Measurements from ENCODE around the gene NPTX1. TPM values are rescaled to one million over a fixed set of nuclear protein-coding genes. Genes with fewer than 3 reads are reported as not detected.

The NPTX1 gene
- total RNA-seq, 1 donor from 2014 or later = 0.25 TPM

GRCh38 chr17:80481284-80482057, 5.1 kb upstream of the NPTX1 start:
- DNase-seq (ENCODE audit: low spot score) (no peak), ATAC-seq (no peak)

GRCh38 chr17:80480248-80480647, 3.8 kb upstream of the NPTX1 start:
- ATAC-seq = no peak
- no peak for DNase-seq (ENCODE audit: low spot score)

DNA sequence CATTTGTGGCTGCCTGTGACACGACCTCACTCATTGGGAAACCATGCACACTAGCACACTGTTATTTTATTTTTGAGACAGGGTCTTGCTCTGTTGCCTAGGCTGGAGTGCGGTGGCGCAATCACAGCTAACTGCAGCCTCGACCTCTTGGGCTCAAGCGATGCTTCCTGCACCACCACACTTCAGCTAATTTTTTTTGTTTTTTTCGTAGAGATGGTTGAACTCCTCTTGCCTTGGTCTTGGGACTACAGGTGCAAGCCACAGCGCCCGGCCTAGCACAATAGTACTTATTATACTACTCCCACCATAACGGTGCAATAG, 2.8 kb upstream of the NPTX1 start:
- no peak for ATAC-seq
- no peak for DNase-seq (ENCODE audit: low spot score)

- DNase-seq (ENCODE audit: low spot score) (no peak), ATAC-seq (no peak)
These were observed 2.3 kb upstream of the NPTX1 start for GRCh38 chr17:80478487-80479245.

DNA sequence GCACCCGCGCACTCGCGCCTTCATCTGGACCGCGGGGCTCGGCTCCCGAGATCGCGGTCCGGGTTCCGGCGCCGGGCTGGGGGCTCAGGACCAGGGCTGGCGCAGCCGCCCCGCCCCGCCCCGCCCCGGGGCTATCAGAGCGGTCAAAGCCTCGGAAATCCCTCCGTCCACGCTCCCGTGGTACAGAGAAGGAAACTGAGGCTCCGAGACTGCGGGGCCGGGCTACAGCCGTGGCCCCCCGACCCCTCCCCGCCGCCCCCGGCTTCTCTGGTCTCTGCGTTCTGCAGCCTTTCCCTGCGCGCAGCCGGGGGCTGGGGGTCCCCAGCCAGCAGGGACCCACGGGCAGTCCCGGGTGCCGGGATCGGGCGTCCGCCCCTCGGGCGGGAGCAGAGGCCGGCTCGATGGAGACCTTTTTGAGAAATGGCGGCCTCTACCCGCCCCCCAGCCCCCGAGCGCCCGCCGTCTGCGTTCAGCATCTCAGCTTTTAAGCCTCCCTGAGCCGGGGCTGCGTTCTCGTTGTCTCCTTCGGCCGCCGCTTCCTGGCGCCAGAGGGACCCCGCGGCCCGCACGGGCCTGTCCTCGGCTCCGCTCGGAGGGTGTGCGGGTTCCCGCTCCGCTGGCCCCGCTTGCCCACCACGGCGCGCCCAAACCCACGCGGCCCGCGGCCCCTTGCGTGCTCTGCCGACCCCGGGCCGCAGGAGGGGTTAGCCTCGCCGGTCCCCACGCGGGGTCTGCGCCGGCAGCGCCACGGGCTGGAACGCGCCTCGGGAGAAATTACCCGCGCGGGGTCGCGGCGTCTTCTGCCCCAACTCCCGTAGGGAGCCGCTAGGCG, 1.5 kb upstream of the NPTX1 start:
- no peak for DNase-seq (ENCODE audit: low spot score)
- peak; percentile 39 for ATAC-seq

DNA sequence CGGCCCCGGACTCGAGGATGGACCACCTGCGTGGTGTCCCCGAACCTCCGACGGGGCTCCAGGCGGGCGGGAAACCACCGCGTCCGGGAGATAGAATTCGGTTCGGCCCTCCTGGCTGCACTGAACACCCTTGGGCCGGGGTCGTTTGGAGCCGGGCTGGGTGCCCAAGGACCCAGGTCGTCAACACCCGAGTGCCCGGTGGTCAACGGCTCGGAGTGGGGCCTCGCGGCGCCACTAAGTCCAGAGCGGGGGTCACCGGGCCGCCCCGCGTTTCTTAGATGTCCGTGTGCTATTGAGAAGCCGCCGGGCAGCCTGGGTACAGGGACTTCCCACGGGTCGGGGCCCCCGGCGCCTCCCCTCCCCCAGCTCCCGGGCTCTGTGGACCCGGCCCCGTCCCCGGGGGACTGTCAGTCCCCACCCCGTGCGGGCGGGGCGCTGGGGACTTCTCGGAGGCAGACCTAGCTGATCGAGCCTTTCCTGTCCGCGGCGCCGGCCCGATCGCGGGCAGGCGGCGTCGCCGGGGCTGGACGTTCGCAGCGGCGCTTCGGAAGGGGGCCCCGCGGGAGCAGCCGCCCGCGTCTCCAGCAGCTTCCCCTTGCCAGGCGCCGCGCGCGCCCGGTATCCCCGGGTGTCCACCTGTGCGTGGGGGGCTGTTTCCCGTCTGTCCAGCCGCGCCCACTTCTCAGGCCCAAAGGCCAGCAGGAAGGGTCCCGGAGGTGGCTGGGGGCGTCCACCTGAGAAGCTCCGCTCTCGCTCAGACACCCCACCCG, 655 bp upstream of the NPTX1 start:
- DNase-seq (ENCODE audit: low spot score) (no peak), ATAC-seq (no peak)

DNA sequence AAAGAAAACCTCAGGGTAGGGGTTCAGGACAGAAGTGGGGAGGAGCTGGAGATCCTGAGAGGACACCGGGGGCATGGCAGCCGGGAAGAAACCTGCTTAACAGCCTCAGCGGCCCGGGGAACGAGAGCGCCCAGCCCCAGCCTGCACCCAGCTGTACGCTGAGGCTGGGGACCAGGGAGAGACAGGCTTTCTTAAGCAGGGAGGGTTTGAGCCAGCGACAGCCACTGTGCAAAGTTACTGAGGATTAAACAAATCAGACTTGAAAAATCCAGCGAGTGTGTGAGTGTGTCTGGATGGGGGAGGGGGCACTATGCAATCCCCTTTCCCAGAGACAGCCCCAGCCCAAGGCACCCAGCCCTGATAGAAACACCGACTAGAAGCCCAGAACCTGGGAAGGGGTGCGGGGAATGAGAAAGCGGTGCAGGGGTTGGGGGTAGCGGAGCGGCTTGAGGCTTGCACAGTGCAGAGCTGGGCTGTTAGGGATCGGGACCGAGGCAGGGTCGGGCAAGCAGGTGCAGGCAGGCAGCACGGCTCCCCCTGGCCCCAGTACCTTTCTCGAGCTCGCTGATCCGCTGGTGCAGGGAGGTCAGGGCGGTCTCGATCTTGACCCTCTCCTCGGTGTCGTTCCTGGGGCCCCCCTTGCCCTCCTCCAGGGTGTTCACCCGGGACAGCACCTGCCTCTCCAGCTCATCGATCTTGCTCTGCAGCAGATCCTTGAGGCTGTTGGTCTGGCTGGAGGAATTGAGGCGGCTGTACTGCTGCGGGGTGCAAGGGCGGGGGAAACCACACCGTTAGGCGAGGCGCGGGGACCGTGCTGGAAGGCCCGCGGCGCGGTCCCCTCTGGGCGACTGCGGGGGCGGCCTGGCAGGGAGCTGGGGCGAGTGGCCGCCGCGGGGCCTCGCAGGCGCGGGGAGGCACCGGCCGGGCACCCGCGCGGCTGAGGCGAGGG, 1.2 kb downstream of the NPTX1 start:
- ATAC-seq = no peak

DNA sequence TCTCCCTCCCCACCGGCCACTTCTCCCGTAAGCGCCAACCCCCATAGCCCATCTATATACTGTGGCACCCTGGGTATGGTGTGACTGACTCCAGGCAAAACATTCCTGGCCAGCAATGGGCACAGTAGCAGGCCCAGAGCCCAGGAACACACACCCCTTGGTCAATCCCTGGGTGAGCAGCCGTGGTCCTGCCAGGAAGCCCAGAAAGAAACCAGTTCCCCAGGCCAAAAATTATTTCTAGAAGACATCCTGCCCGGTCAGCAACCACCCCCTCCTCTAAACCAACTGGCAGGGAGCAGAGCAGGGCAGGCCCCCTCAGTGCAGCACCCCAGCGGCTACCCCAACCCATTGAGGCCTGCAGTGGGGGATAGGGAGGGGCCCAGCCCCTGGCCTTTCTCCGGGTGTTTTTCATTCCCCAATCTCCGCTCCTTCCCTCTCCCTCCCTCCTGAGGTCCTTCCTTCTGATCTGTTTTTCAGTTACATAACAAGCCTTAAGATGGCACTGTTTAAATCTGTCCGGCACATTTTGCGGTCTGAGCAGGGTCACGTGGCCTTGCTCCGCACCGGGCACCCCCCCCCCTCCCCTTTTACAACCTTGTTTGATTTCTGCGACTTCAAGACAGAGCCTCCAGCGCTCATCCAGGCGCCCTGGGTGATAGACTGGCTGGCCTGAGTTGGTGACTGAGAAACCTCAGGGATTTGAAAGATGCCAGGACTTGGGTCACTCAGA, 2.0 kb downstream of the NPTX1 start:
- ATAC-seq = no peak

More for the DNA sequence above, 1.2 kb downstream of the NPTX1 start:
- DNase-seq (ENCODE audit: low spot score) = no peak

GRCh38 chr17:80473701-80474100, 2.7 kb downstream of the NPTX1 start:
- ATAC-seq (no peak), DNase-seq (ENCODE audit: low spot score) (no peak)

More for the DNA sequence above, 2.0 kb downstream of the NPTX1 start:
- no peak for DNase-seq (ENCODE audit: low spot score)

GRCh38 chr17:80472996-80473395, 3.4 kb downstream of the NPTX1 start:
- DNase-seq (ENCODE audit: low spot score) (no peak), ATAC-seq (no peak)

- DNase-seq (ENCODE audit: low spot score) (no peak), ATAC-seq (no peak)
These were observed 4.5 kb downstream of the NPTX1 start for GRCh38 chr17:80471922-80472321.

DNA sequence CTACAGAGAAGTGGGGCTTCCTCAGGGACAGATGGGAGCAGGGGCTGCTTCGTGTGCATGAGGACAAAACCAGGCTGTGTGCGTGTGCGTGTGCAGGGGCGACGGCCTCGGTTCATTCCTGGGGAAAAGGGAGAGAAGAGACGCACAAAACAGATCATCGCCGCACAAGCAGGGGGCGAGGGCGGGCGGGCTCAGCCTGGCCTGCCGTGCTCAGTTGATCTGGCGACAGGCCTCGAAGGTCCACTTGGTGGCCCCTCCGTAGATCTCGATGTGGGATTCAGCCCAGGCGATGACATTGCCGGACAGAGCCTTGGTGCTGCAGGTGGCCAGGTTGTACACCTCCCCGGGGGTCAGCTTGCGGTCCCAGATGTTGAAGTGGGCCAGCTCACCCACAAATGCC, 5.8 kb downstream of the NPTX1 start:
- ATAC-seq (no peak), DNase-seq (ENCODE audit: low spot score) (no peak)

GRCh38 chr17:80469667-80470066, 6.7 kb downstream of the NPTX1 start:
- ATAC-seq (no peak), DNase-seq (ENCODE audit: low spot score) (no peak)

- DNase-seq (ENCODE audit: low spot score) (no peak), ATAC-seq (no peak)
These were observed 7.5 kb downstream of the NPTX1 start for GRCh38 chr17:80468781-80469493.

GRCh38 chr17:80468242-80468641, 8.2 kb downstream of the NPTX1 start:
- ATAC-seq = no peak

GRCh38 chr17:80466188-80466705, 10.2 kb downstream of the NPTX1 start:
- DNase-seq (ENCODE audit: low spot score) (no peak), ATAC-seq (no peak)

More at GRCh38 chr17:80468242-80468641, 8.2 kb downstream of the NPTX1 start:
- no peak for DNase-seq (ENCODE audit: low spot score)

DNA sequence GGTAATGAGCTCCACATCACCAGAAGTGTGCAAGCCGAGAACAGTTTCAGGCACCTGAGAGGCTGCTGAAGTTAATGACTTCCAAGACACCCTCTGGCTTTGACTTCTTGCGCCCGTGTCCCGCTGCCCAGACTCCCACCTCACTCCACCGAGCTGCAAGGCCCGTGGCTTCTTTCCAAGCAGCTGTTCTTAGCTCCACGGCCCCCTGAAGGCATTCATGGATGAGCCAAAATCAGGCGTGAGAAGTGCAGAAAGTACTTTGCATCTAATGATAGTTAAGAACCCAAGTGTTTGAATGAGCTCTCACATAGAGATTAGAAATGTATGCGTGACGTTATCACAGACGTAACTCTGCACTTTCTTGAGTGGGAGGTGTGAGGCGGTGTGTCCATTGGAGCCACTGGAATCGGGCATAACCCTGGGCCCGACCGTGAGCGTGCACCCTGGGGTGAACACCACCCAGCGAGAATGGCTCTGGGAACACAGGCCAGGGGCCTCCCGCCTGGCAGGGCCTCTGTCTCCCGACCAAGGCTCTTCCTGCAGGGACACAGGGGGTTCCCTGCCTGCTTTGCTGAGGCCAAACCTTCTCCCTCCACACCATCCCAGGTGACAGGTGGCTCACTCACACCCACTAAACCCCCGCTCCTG, 11.0 kb downstream of the NPTX1 start:
- no peak for DNase-seq (ENCODE audit: low spot score)
- no peak for ATAC-seq

DNA sequence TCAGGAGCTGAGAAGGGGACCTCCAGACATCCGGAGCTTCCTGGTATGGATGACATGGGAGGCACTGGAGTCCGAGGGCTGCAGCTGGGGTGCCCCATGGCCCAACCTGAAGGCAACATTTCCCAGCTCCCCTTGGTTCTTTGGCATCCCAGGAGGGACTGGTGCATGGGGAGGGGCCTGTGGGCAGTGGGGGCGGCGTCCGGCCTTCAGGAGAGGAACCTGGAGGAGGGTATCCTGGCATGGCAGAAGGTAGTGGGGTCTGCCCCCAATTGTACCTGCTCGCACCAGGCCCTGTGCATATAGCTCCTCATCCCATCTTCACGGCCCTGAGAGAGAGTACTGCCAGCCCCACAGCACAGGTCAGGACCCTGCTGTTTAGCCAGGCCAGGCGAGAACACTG, 11.9 kb downstream of the NPTX1 start:
- no peak for DNase-seq (ENCODE audit: low spot score)
- ATAC-seq = no peak
